Measurements from ENCODE around the gene SKAP2. TPM values are rescaled to one million over a fixed set of nuclear protein-coding genes. Genes with fewer than 3 reads are reported as not detected.
A peak's percentile ranks its signal among the peaks of the same experiment; 100 is the strongest.

The SKAP2 gene
- total RNA-seq, 2 donors from 2014 or later = 7.8 to 11.2 TPM

GRCh38 chr7:26667514-26668133, 196.8 kb downstream of the SKAP2 start:
- no peaks in the 10 kb centered on the region for H3K4me1 ChIP-seq
- no peaks in the 10 kb centered on the region for H3K27me3 ChIP-seq
- H3K9me3 ChIP-seq = no peaks in the 10 kb centered on the region
- no peaks in the 10 kb centered on the region for H3K36me3 ChIP-seq
- peak; percentile 61 for DNase-seq (ENCODE audit: low spot score)
- no peak overlapping the region for H3K4me3 ChIP-seq
- H3K27ac ChIP-seq = no peak overlapping the region
- peak; percentile 80 to 91 for TF ChIP-seq CTCF (IDR thresholded peaks at IDR 0.05)

GRCh38 chr7:26664735-26665416, 199.5 kb downstream of the SKAP2 start:
- Histone ChIP-seq H3K36me3 (no peaks in the 10 kb centered on the region), H3K4me3 (no peak overlapping the region), H3K4me1 (no peaks in the 10 kb centered on the region), H3K27ac (no peak overlapping the region), H3K27me3 (no peaks in the 10 kb centered on the region), H3K9me3 (no peaks in the 10 kb centered on the region)
- DNase-seq (ENCODE audit: low spot score) = no peak
- no peak for TF ChIP-seq CTCF (IDR thresholded peaks at IDR 0.05)

- H3K9me3 ChIP-seq = no peaks in the 10 kb centered on the region
- no peak overlapping the region for H3K4me3 ChIP-seq
- no peak for TF ChIP-seq CTCF (IDR thresholded peaks at IDR 0.05)
- no peaks in the 10 kb centered on the region for H3K27me3 ChIP-seq
- H3K4me1 ChIP-seq = no peaks in the 10 kb centered on the region
- DNase-seq (ENCODE audit: low spot score) = no peak
- no peaks in the 10 kb centered on the region for H3K36me3 ChIP-seq
- H3K27ac ChIP-seq = no peak overlapping the region
These were observed 200.1 kb downstream of the SKAP2 start for GRCh38 chr7:26664274-26664673.

- no peak for TF ChIP-seq CTCF (IDR thresholded peaks at IDR 0.05)
- Histone ChIP-seq H3K4me1 (no peaks in the 10 kb centered on the region), H3K4me3 (no peak overlapping the region), H3K27ac (no peak overlapping the region), H3K9me3 (no peaks in the 10 kb centered on the region), H3K27me3 (no peaks in the 10 kb centered on the region), H3K36me3 (no peaks in the 10 kb centered on the region)
- no peak for DNase-seq (ENCODE audit: low spot score)
These were observed 200.5 kb downstream of the SKAP2 start for GRCh38 chr7:26663874-26664273.

GRCh38 chr7:26662646-26663045, 201.7 kb downstream of the SKAP2 start:
- Histone ChIP-seq H3K4me3 (no peak overlapping the region), H3K36me3 (no peaks in the 10 kb centered on the region), H3K27ac (no peak overlapping the region), H3K4me1 (no peaks in the 10 kb centered on the region), H3K27me3 (no peaks in the 10 kb centered on the region), H3K9me3 (no peaks in the 10 kb centered on the region)
- no peak for DNase-seq (ENCODE audit: low spot score)
- TF ChIP-seq CTCF (IDR thresholded peaks at IDR 0.05) = no peak

Data from right atrium auricular region (tissue), 2 donors.